Stimulated activated CD4-positive, alpha-beta T cell treated with anti-CD3 and anti-CD28 coated beads, Interleukin-2, amount 100 ng/mL, for 4 hours (primary cell): ENCODE results near the gene IFITM10.

ENCODE experiments used
- DNase-seq: peaks from one replicate; pipeline ENCODE4 v3.0.0-alpha.2; 2020; ENCODE audit warnings: low read depth

Gene IFITM10

DNA sequence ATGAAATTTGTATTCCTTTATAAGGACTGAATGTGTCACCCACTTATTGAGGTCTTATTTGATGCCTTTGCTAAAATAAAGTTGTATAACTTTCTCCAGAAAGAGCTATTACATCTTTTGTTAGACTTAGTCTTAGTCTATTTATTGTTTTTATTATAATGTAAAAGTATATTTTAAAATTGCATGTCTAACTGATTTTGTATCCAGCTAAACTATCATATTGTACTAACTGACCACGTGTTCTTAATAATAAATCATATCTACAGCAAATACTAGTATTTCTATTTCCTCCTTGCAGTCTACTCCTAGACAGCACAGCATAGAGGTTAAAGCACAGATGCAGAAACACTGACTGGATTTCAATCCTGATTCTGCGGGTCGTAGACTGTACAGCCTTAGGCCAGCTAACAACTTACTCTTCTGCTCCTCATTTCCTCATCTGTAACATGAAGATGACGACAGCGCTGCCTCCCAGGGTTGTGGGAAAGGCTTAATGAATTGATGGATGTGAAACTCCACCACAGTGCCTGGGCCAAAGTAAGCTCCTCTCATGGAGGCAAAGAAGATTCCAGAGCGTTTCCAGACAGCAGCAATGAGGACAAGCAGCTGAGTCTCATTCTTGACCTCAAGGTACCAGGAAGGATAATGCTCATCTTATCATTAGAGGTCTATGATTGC is 13.2 kb downstream of the IFITM10 start:
- DNase-seq = no peak

DNA sequence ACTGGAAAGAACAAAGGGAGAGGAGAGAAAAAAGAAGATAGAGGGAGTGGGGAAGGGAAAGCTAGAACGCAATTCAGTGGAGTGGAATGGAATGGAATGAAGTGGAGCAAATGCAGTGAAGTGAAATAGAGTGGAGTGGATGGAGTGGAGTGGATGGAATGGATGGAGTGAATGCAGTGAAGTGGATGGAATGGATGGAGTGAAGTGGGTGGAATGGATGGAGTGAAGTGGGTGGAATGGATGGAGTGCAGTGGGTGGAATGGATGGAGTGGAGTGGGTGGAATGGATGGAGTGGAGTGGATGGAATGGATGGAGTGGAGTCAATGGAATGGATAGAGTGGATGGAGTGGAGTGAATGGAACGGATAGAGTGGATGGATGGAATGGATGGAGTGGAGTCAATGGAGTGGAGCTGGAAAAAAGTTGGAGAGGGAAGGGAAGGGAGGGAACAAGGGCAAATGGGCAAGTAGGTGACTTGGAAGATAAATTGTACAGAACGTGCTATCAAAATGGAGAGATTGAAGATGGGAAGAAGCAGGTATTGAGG is 13.9 kb downstream of the IFITM10 start:
- no peak for DNase-seq

DNA sequence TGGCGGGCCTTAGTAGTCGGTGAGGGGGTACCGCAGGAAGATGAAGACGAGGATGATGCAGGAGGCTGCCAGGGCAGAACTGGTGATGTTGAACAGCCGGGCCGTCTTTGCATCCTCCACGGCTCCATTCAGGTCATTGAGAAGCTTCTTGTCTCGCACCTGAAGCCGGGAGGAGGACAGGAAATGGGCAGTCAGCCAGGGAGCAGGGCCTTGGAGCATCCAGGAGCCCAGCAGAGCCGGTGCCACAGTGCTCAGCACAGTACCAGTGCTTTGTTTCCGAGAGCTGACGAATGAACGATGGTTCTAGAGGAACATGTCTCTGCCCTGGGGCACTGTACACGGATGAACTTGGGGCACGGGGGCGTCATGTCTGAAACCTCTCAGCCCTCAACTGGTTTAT is 15.1 kb downstream of the IFITM10 start:
- DNase-seq = no peak

DNA sequence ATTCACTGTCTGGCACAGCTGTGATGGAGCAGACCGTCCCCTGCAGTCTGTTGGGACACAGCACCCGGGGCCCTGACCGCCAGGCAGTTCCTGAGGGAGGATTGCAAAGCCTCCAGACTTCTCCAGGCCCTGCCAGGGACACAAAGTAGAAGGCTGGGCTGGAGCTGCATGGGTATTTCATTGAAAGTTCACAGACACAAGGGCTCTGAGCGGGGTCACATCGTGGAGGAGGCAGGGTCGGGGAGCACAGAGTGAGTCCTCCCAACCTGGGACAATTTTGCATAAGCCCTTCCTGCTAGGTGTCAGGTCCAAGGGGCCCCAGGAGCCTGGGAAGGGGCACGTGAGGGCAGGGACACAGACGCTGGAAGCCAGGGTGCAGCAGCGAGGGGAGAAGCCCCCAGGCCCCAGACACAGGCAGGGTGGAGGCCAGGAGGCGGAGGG is 15.7 kb downstream of the IFITM10 start:
- DNase-seq = no peak

DNA sequence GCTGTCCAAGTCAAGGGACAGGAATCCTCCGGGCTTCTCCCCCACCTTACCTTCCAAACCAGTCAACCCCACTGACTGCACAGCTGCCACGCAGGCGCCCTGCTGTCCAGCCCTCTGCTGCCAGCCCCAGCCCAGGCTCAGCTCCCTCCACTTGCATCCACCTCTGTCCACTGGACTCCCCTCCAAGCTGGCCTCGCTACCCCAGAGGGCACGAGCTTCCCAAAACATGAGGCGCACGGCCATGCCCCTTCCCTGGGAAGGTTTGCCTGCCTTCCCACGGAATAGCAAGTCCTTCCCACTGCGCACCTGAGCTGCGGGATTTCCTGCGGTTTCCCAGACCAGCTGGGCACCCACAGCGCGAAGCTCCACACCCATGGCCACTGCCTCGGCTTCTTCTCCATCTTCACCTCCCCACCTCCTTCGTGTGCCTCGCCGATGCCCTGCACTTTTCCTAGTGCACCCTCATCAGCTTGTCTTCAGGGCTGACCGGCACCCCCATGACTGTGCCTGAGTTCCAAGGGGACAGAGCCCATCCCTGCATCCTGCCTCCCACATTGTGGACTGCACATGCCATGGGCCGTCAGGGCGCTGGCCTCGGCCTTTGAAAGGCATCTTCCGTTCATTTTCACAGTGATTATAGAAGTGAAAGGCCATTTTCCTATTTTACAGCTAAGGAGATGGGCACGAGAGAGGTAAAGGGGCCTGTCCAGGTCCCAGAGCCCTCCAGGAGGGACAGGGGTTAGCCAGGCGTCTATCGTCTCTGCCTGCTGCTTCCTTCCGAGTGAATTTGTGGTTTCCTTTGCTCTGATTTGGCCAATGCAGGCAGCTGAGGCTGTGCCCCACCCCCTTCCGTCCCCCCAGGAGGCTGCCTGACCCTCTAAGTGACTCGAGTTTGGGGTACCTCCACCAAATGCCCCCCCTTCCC is 16.4 kb downstream of the IFITM10 start:
- DNase-seq = no peak

DNA sequence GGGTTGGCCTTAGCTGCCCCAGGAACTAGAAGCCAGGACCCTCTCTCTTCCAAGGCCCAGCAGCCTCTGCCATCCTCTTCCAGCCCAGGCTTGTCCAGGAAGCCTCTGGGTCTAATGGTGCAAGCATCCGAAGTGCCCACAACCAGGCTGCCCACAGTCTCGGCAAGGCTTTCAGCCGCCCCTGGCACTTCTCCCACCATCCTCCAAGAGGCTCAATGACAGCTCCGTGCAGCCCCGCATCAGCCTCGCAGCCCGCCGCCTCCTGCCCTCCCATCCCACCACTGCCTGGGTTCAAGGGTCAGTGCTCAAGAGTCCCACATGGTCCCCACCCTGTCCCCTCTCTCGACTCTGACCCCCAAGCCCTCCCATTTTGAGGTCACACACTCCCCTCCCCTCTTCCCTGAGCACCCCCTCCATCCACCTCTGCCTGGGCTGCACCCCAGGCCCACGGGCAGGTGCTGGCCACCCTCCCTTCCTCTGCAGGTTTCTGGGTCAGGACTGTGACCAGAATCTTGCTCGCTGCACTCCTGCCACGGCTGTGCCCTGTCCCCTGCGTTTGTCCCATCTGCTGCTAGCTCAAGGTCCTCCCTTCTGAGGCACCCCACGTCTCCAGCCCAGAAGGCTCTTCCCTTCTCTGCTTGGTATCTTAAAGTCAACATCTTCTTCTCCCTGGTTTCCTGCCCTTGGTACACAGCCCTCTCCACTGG is 17.2 kb downstream of the IFITM10 start:
- no peak for DNase-seq

DNA sequence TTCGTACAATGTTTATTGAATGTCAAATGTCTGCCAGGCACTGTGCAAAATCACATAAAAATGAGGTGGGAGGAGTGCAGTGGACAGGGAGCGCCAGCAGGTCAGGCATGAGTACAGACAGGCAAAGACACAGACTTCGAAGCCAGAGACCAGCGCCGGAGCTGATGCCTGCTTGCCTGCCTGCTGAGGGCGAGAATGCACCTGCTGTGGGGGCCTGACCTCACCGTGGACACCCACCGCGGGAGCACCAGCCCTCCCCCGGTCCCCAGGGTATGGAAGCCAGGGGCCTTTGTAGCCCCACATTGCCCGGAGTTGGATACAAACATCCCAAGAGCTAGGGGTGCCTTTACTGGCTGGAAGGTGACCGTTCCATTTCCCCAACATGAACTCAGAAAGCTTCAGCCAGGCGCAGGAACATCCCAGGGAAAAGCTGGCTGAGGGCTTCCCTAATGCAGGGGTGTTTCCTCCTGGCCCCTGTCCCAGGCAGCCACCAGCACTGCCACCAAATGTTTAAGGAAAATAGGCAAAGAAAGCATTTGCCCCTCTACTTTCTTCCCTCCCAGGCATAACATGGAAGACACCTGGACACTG is 17.9 kb downstream of the IFITM10 start:
- DNase-seq = no peak

DNA sequence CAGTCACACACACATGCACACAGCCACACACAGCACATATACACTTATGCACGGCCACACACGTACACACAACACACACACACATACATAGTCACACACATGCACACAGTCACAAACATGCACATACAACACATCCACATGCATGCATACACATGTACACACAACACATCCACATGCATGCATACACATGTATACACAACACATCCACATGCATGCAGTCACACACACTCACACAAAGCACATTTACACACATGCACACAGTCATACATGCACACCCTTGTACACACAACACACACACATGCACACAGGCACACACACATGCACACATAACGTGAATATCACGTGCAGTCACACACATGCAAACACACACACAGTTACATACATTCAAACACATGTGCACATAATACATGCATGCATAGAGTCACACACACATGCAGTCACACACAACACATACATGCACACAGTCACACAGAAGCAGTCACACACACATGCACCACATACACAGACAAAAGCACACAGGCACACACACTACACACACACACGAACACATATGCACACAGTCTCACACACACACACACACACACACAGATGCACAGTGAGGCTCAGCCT is 18.8 kb downstream of the IFITM10 start:
- DNase-seq = no peak

DNA sequence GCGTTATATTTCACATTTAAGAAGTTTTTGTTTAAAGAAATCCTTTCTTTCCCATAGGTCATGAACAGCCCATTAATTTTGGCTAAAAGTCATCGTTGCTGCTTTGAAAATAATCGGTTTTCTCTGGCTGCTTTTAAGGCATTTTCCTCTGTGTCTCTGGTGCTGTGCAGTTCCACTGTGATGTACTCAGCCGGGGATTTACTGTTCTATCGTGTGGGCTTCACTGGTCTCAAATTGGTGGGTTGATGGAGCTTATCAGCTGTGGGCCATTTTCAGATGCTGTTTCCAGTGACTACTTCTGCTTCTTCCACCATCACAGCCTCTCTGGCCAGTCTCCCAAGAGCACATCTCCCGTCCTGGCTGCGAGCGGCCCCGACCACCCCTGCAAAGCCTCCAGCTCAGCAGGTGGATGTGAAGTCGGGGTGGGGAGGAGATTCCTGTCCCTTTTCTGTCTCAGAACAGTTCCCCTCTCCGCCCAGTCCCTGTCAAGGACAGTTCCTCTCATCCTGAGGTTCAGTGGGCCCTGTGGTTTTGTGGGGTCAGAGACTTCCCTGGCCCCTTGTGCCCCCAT is 20.3 kb downstream of the IFITM10 start:
- DNase-seq = no peak

DNA sequence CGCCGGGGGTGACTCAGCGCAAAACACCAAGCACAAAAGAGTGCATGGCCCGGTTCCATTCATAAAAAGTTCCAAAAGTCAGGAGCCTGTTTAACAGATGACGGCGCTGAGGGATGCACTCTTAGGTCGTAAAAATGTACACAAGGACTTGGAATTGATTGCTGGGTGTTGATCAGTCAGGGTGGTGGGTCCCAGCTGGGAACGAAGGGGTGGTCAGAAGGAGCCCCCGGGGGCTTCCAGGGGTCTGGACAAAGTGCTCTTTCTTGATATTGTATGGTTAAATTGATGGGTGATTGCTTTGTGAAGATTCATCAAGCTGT is 20.7 kb downstream of the IFITM10 start:
- no peak for DNase-seq

DNA sequence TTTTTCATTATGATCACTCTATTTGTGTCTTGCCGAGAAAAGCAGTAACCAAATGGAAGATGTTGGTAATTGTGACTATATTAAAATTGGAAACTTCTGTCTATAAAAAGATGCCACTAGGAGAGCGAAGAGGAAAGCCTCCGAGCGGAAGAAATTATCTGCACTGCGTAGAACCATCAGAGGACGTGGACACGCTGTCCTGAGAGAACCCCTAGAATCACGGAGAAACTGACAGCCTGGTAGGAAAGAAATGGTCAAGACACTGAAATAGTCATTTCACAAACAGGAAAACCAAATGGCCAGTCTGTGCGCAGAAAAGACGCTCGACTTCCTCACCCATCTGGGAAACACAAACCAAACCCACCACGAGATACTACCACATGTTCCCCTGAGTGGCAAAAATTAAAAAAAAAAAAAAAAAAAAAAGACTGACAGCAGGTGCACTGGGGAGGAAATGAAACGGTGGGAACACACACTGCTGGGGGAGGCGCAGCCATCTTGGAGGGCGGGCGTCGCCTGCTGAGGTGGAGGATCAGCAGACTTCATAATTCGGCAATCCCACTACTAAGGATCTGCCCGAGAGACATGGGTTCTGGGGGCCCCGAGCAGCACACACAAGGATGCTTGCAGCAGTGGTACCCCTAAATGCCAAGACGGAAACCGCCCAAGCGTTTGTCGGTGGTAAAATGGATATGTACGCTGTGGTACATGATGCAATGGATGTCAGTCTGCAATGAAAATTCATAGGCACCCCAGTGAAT is 21.3 kb downstream of the IFITM10 start:
- DNase-seq = no peak

DNA sequence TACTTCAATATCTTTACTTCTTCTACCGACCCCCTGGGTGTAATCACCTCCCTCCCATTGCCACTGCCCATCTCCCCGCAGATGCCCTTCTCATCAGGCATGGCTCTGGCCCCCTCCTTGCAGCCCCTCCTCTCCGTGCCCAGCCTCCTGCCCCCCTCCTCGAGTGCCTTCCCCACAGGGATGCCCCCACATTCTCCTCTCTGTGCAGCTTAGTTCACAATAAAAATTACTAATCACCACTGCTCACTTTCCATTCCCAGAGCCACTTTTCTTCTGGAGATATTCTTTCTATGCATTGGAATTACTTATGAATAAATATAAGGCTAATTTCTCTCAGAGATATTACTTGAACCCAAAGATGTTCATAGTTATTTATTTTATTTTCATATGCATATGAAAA is 22.1 kb downstream of the IFITM10 start:
- DNase-seq = no peak

DNA sequence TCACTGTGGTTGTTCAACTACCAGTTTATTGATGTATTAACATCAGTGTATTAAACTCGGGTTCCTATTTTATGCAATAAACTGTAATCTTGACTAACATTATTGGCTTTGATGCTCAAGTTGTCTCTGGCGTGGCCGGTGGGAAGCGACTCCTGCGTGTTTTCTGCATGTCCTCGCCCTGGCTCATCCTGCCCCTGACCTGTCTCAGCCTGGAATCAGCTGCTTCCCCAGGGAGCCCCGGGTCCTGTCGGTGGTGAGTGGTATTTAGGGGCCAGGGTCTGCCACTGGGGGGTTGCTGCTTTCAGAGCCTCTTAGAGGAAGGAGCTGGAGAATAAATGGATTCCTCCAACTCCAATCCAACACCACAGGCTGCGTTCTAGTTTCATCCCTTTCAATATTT is 22.5 kb downstream of the IFITM10 start:
- no peak for DNase-seq

DNA sequence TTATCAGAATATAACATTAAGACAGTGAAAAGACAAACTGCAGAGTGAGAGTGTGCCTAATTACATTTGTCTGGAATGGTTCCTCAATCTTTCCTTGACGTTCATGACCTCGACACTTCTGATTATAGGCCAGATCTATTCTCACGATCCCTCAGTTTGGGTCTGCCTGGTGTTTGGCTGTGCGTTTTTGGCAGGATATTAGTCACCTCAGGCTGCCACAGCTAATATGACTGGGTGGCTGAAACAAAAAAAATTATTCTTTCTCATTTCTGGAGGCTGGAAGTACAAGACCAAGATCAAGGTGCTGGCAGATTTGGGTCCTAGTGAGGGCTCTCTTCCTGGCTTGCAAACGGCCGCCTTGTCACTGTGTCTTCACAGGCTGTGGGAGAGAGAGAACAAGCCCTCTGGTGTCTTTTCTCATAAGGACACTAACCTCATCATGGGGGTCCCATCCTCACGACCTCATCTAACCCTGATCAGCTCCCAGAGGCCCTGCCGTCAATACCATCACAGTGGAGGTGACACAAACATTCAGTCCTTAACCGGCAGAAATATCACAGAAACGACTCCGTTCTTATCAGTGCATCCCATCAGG is 23.2 kb downstream of the IFITM10 start:
- no peak for DNase-seq

DNA sequence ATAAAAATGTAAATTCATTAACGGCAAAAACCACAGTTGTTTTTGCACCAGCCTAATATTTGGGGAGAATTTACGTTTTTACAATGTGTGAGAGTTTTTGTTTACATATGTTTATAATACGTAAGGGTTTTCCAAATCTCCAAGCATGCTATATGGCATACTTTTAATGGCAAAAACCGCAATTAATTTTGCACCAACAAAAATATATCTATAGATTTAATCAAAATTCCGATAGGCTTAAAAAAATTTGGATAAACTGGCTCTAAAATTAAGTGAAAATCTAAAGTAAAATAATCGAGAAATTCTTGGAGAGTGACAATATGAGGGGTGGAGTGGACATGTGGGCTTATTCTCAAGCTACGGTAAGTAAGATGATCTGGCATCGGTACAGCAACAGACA is 30.6 kb downstream of the IFITM10 start:
- no peak for DNase-seq

DNA sequence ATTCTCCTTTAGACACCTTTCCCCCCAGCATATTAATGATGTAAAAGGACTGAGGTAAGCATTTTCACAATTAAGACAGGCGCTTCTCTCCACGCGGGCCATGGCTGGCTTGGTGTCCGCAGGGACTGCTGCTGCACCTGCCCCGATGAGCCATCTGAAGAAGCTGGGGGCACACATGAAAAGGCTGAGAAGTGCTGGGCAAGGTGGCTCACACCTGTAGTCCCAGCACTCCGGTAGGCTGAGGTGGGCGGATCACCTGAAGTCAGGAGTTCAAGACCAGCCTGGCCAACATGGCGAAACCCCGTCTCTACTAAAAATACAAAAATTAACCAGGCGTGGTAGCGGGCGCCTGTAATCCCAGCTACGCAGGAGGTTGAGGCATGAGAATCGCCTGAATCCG is 32.1 kb downstream of the IFITM10 start:
- no peak for DNase-seq

DNA sequence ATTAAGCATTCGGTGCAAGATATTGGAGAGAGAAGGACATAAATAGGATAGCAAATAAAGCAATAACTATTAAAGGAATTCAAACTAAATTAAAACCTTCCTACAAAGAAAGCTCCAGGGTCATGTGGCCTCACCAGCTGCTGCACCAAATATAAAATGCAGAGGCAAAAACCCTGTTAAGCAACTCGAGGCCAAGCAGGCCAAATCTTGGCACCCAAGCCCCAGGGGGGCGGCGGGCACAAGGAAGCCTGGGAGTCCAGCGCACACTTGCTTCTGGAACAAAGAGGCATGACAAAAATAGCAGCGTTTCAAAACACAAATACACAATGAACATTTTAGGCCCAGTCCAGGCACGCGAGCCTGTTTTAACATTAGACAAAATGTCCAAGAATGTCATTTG is 32.6 kb downstream of the IFITM10 start:
- no peak for DNase-seq

DNA sequence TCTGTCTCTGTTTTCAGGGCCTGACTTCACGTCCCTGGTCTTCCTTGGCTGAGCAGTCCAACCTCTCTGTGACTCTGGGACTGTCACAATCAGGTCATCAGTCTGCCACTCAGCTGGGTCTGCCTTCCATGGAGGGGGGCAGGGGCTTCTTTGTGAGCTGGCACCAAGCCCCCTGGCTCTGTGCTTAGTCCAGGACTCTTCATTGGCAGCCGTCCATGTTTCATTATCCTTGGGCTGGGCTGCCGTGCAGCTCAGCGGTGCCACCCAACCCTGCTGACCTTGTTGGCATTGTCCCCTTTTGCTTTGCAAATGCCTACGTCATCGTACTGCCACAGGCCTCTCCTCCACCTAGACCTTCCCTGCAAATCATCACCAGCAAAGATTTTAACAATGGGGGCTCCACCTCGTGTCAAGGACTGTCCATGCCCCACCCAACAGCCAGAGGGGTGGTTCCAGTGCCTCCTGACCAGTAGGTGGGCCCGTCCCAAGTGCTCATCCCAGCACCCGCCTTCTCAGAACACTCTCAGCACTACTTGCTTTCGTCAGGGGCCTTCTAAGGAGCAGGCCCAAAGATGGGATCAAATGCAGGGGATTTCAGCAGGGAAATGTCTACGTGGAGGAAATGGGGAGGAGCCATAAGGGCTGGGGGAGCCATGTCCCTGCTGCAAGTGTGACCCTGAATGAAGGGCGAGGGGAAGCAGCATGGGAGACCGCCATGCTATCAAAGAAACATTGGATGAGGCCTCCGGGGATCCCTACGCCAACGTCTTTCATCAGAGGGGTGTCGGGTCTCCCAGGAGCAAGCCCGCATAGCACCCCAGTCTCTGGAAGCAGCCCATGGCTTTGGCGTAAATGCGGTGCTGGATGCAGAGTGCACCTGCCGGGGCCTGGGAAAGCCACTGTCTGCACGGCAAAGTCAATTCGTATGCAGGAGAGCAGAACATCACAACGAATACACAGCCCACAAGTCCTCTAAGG is 35.2 kb downstream of the IFITM10 start:
- no peak for DNase-seq

DNA sequence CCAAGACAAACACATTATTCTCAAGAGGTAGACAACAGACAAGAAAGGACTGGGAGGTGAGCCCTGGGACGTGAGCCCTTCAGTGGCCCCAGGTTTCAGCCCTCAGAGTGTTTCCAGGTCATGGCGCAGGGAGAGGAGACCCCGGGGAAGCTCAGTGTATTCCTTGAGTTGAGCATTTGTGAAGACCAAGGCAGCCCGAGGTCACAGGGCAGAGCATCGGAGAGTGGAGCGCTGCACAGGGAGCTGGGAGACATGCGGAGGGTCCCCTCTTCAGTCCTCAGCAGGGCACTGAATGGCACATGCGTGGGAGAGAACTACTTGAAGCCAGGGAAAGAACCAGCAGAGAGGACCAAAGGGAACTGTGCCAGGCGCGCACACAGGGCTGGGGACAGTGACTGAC is 41.7 kb downstream of the IFITM10 start:
- no peak for DNase-seq
